ENCODE data around the gene RCC2. TPM values are rescaled to one million over a fixed set of nuclear protein-coding genes. Genes with fewer than 3 reads are reported as not detected.

RCC2 gene
- total RNA-seq, 1 donor from 2014 or later: 10.9 TPM

- Histone ChIP-seq H3K36me3 (peaks cover 7% of the 10 kb centered on the region), H3K27me3 (ENCODE audit: low read depth) (no peaks in the 10 kb centered on the region), H3K4me3 (peak overlapping the region; percentile 73), H3K9me3 (replicated peaks) (no peaks in the 10 kb centered on the region), H3K27ac (replicated peaks) (peak overlapping the region; percentile 90), H3K4me1 (peaks cover 39% of the 10 kb centered on the region)
- no peak for TF ChIP-seq CTCF (IDR thresholded peaks at IDR 0.05; ENCODE audit: borderline replicate concordance)
- no peak for DNase-seq
- intact Hi-C loops (cut with micrococcal nuclease): no loop called here
Observed at GRCh38 chr1:17436380-17437174, 2.9 kb downstream of the RCC2 start.

GRCh38 chr1:17434601-17435000 lies 4.9 kb downstream of the RCC2 start:
- Histone ChIP-seq H3K27me3 (ENCODE audit: low read depth) (no peaks in the 10 kb centered on the region), H3K4me1 (peaks cover 26% of the 10 kb centered on the region), H3K4me3 (no peak overlapping the region), H3K9me3 (replicated peaks) (no peaks in the 10 kb centered on the region), H3K27ac (replicated peaks) (no peak overlapping the region), H3K36me3 (peaks cover 7% of the 10 kb centered on the region)
- no peak for DNase-seq
- intact Hi-C loops (cut with micrococcal nuclease): no loop called here
- TF ChIP-seq CTCF (IDR thresholded peaks at IDR 0.05; ENCODE audit: borderline replicate concordance): no peak

GRCh38 chr1:17434016-17434415 lies 5.5 kb downstream of the RCC2 start:
- H3K27me3 ChIP-seq (ENCODE audit: low read depth): no peaks in the 10 kb centered on the region
- H3K4me1 ChIP-seq: peaks cover 22% of the 10 kb centered on the region
- peaks cover 7% of the 10 kb centered on the region for H3K36me3 ChIP-seq
- intact Hi-C loops (cut with micrococcal nuclease): no loop called here
- H3K4me3 ChIP-seq: no peak overlapping the region
- TF ChIP-seq CTCF (IDR thresholded peaks at IDR 0.05; ENCODE audit: borderline replicate concordance): no peak
- H3K9me3 ChIP-seq (replicated peaks): no peaks in the 10 kb centered on the region
- no peak for DNase-seq
- no peak overlapping the region for H3K27ac ChIP-seq (replicated peaks)

- peaks cover 15% of the 10 kb centered on the region for H3K4me1 ChIP-seq
- H3K36me3 ChIP-seq: peaks cover 15% of the 10 kb centered on the region
- H3K9me3 ChIP-seq (replicated peaks): no peaks in the 10 kb centered on the region
- intact Hi-C loops (cut with micrococcal nuclease): no loop called here
- no peak overlapping the region for H3K27ac ChIP-seq (replicated peaks)
- DNase-seq: no peak
- no peak overlapping the region for H3K4me3 ChIP-seq
- TF ChIP-seq CTCF (IDR thresholded peaks at IDR 0.05; ENCODE audit: borderline replicate concordance): no peak
- H3K27me3 ChIP-seq (ENCODE audit: low read depth): no peaks in the 10 kb centered on the region
Observed at GRCh38 chr1:17433261-17433660, 6.2 kb downstream of the RCC2 start.

GRCh38 chr1:17432412-17432811 lies 7.1 kb downstream of the RCC2 start:
- Histone ChIP-seq H3K36me3 (peaks cover 23% of the 10 kb centered on the region), H3K4me3 (no peak overlapping the region), H3K9me3 (replicated peaks) (no peaks in the 10 kb centered on the region), H3K27ac (replicated peaks) (no peak overlapping the region), H3K4me1 (peaks cover 15% of the 10 kb centered on the region), H3K27me3 (ENCODE audit: low read depth) (no peaks in the 10 kb centered on the region)
- no peak for DNase-seq
- no peak for TF ChIP-seq CTCF (IDR thresholded peaks at IDR 0.05; ENCODE audit: borderline replicate concordance)
- intact Hi-C loops (cut with micrococcal nuclease): no loop called here

All from left ventricle myocardium inferior (tissue), 1 donor.